GM12878 (cell line): Measurements from ENCODE around the gene HLA-DPB1.

ENCODE experiments used
- CREB1 ChIP-seq: IDR thresholded peaks from 2 replicates; pipeline ENCODE4 v1.6.1; 2012; ENCODE audit warnings: low read depth, mild to moderate bottlenecking, inconsistent platforms
- EP300 ChIP-seq, 2 experiments: fragments of 150-350 bp in 1 of 2; IDR thresholded peaks; 2 replicates each; pipeline ENCODE4 v1.6.1; 2011 to 2012; ENCODE audit warnings: low read depth in 2 of 2, low read length in 2 of 2, borderline replicate concordance in 1 of 2, improper control_type of control experiment in 1 of 2, inconsistent platforms in 1 of 2; ENCODE audit not compliant: control insufficient read depth in 1 of 2
- EZH2 ChIP-seq: IDR thresholded peaks from 2 replicates; pipeline ENCODE4 v1.6.1; 2012; ENCODE audit warnings: low read depth, mild to moderate bottlenecking, control low read depth, inconsistent platforms, low read length, borderline replicate concordance; ENCODE audit not compliant: control insufficient read depth
- GABPA ChIP-seq: IDR thresholded peaks from 2 replicates; pipeline ENCODE4 v1.6.1; 2014; ENCODE audit warnings: antibody characterized with exemption, low read depth, mild to moderate bottlenecking, inconsistent platforms
- NBN ChIP-seq: fragments of 450-650 bp; IDR thresholded peaks from 2 replicates; pipeline ENCODE4 v1.6.1; 2016
- POLR2A ChIP-seq: IDR thresholded peaks from 2 replicates; pipeline ENCODE4 v1.6.1; 2011; ENCODE audit warnings: low read depth, mild to moderate bottlenecking, low read length
- SREBF2 ChIP-seq: IDR thresholded peaks from 2 replicates; pipeline ENCODE4 v1.6.1; 2012; ENCODE audit warnings: mild to moderate bottlenecking, low read length
- TAF1 ChIP-seq: IDR thresholded peaks from 2 replicates; pipeline ENCODE4 v1.6.1; 2011; ENCODE audit warnings: mild to moderate bottlenecking, low read depth, low read length, borderline replicate concordance
- TF ChIP-seq, protein P1 (sequence below): IDR thresholded peaks from 2 replicates; pipeline ENCODE4 v1.6.1; 2011; ENCODE audit warnings: borderline replicate concordance, low read depth, mild to moderate bottlenecking, moderate library complexity, mixed read lengths, low read length; ENCODE audit not compliant: insufficient read depth; ENCODE audit errors: extremely low read length
- TF ChIP-seq, protein P2 (sequence below): fragments of 450-650 bp; IDR thresholded peaks from 2 replicates; pipeline ENCODE4 v1.6.1; 2016; ENCODE audit warnings: mild to moderate bottlenecking, moderate library complexity, borderline replicate concordance
- TF ChIP-seq, protein P3 (sequence below), 3 experiments: IDR thresholded peaks in 2 of 3; conservative IDR thresholded peaks in 1 of 3; 2 replicates each; pipeline ENCODE4 v1.5.1; 2011; ENCODE audit warnings: low read depth in 3 of 3, low read length in 3 of 3, mild to moderate bottlenecking in 3 of 3, control low read depth in 2 of 3, moderate library complexity in 2 of 3, inconsistent platforms in 1 of 3, mixed read lengths in 1 of 3; ENCODE audit not compliant: control insufficient read depth in 2 of 3, insufficient read depth in 1 of 3; ENCODE audit errors: extremely low read depth in 1 of 3

DNA sequence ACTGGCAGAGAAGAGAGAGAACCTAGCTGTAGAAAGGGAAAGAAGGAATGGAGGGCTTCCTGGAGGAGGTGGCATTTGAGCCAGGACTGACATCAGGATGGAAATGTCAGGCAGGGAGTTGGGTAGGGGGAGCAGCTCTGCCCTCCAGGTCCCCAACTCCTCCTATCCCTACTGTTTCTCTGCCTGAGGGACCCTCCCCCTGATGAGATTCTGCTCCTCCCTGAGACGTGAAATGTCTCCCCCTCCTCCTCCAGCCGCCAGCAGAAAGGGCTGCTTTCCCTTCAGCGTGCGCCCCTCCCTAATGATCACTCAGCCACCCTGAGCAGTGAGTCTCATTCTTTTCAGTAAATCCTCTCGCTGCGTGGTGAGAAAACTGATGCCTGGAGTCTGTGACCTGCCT is 40.6 kb downstream of the HLA-DPB1 start:
- TF ChIP-seq TAF1 (no peak), SREBF2 (no peak), CREB1 (no peak), NBN (no peak), EZH2 (no peak), GABPA (no peak), EP300 (IDR thresholded peaks at IDR 0.05; ENCODE audit: borderline replicate concordance in 1 of 2, control insufficient read depth in 1 of 2, low read depth in 2 of 2, low read length in 2 of 2) (no peak), POLR2A (no peak)
- TF ChIP-seq, protein P1, sequence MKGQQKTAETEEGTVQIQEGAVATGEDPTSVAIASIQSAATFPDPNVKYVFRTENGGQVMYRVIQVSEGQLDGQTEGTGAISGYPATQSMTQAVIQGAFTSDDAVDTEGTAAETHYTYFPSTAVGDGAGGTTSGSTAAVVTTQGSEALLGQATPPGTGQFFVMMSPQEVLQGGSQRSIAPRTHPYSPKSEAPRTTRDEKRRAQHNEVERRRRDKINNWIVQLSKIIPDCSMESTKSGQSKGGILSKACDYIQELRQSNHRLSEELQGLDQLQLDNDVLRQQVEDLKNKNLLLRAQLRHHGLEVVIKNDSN, result no peak
- TF ChIP-seq, protein P2, sequence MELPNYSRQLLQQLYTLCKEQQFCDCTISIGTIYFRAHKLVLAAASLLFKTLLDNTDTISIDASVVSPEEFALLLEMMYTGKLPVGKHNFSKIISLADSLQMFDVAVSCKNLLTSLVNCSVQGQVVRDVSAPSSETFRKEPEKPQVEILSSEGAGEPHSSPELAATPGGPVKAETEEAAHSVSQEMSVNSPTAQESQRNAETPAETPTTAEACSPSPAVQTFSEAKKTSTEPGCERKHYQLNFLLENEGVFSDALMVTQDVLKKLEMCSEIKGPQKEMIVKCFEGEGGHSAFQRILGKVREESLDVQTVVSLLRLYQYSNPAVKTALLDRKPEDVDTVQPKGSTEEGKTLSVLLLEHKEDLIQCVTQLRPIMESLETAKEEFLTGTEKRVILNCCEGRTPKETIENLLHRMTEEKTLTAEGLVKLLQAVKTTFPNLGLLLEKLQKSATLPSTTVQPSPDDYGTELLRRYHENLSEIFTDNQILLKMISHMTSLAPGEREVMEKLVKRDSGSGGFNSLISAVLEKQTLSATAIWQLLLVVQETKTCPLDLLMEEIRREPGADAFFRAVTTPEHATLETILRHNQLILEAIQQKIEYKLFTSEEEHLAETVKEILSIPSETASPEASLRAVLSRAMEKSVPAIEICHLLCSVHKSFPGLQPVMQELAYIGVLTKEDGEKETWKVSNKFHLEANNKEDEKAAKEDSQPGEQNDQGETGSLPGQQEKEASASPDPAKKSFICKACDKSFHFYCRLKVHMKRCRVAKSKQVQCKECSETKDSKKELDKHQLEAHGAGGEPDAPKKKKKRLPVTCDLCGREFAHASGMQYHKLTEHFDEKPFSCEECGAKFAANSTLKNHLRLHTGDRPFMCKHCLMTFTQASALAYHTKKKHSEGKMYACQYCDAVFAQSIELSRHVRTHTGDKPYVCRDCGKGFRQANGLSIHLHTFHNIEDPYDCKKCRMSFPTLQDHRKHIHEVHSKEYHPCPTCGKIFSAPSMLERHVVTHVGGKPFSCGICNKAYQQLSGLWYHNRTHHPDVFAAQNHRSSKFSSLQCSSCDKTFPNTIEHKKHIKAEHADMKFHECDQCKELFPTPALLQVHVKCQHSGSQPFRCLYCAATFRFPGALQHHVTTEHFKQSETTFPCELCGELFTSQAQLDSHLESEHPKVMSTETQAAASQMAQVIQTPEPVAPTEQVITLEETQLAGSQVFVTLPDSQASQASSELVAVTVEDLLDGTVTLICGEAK, result no peak
- TF ChIP-seq, protein P3, sequence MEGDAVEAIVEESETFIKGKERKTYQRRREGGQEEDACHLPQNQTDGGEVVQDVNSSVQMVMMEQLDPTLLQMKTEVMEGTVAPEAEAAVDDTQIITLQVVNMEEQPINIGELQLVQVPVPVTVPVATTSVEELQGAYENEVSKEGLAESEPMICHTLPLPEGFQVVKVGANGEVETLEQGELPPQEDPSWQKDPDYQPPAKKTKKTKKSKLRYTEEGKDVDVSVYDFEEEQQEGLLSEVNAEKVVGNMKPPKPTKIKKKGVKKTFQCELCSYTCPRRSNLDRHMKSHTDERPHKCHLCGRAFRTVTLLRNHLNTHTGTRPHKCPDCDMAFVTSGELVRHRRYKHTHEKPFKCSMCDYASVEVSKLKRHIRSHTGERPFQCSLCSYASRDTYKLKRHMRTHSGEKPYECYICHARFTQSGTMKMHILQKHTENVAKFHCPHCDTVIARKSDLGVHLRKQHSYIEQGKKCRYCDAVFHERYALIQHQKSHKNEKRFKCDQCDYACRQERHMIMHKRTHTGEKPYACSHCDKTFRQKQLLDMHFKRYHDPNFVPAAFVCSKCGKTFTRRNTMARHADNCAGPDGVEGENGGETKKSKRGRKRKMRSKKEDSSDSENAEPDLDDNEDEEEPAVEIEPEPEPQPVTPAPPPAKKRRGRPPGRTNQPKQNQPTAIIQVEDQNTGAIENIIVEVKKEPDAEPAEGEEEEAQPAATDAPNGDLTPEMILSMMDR (IDR thresholded peaks at IDR 0.05 in 2 of 3, conservative IDR thresholded peaks at IDR 0.05 in 1 of 3; ENCODE audit: control insufficient read depth in 2 of 3, extremely low read depth in 1 of 3, insufficient read depth in 1 of 3, low read depth in 3 of 3, low read length in 3 of 3), result no peak
